DMS153 treated with DMSO at 0.1 percent for 48 hours (cell line): ENCODE measurements around the gene MAN1A1.

Experiments used
- DNase-seq: peaks from one replicate; lab custom pipeline; 2025; ENCODE audit not compliant: unreplicated experiment; lab: John Stamatoyannopoulos, UW

The MAN1A1 gene

GRCh38 chr6:119327810-119328209, 21.8 kb downstream of the MAN1A1 start:
- no peak for DNase-seq

GRCh38 chr6:119326291-119327005, 23.1 kb downstream of the MAN1A1 start:
- no peak for DNase-seq

- no peak for DNase-seq
Observed at GRCh38 chr6:119325559-119326265, 23.8 kb downstream of the MAN1A1 start.

GRCh38 chr6:119324718-119325117, 24.8 kb downstream of the MAN1A1 start:
- DNase-seq, result no peak

- no peak for DNase-seq
Observed at GRCh38 chr6:119323931-119324330, 25.6 kb downstream of the MAN1A1 start.

- no peak for DNase-seq
Observed at GRCh38 chr6:119323478-119323877, 26.1 kb downstream of the MAN1A1 start.

- DNase-seq, result no peak
Observed at GRCh38 chr6:119322715-119323350, 26.7 kb downstream of the MAN1A1 start.

- no peak for DNase-seq
Observed at GRCh38 chr6:119322034-119322433, 27.5 kb downstream of the MAN1A1 start.

GRCh38 chr6:119319694-119320093, 29.9 kb downstream of the MAN1A1 start:
- DNase-seq, result no peak

GRCh38 chr6:119318730-119319129, 30.8 kb downstream of the MAN1A1 start:
- DNase-seq, result no peak

GRCh38 chr6:119318176-119318575, 31.4 kb downstream of the MAN1A1 start:
- DNase-seq, result no peak

- DNase-seq, result no peak
Observed at GRCh38 chr6:119317007-119317406, 32.6 kb downstream of the MAN1A1 start.

GRCh38 chr6:119314885-119315272, 34.7 kb downstream of the MAN1A1 start:
- no peak for DNase-seq

- DNase-seq, result no peak
Observed at GRCh38 chr6:119313937-119314884, 35.4 kb downstream of the MAN1A1 start.

GRCh38 chr6:119312875-119313338, 36.7 kb downstream of the MAN1A1 start:
- DNase-seq, result no peak

- DNase-seq, result no peak
Observed at GRCh38 chr6:119312441-119312840, 37.1 kb downstream of the MAN1A1 start.

- DNase-seq, result no peak
Observed at GRCh38 chr6:119311514-119312142, 37.9 kb downstream of the MAN1A1 start.

GRCh38 chr6:119310486-119311036, 39.0 kb downstream of the MAN1A1 start:
- DNase-seq, result no peak

- no peak for DNase-seq
Observed at GRCh38 chr6:119308991-119309657, 40.4 kb downstream of the MAN1A1 start.
